GM18951 (cell line): Measurements from ENCODE around the gene KLF13.
A peak's percentile ranks its signal among the peaks of the same experiment; 100 is the strongest.

Experiments
- POLR2A ChIP-seq: IDR thresholded peaks from 4 replicates; pipeline ENCODE4 v1.6.1; 2011; ENCODE audit warnings: mild to moderate bottlenecking; ENCODE audit not compliant: insufficient read length, insufficient read depth; ENCODE audit errors: extremely low read depth
- in situ Hi-C: fragments of 300-500 bp; cut with MboI; formaldehyde crosslinking; loops from one replicate; pipeline ENCODE4 v1.12.0; 2022; ENCODE audit warnings: low sequenced_read_pairs, mixed read lengths, inconsistent platforms; ENCODE audit not compliant: unreplicated experiment

The KLF13 gene

GRCh38 chr15:31364301-31365031 is 37.8 kb downstream of the KLF13 start:
- peak; percentile 20 for TF ChIP-seq POLR2A
- in situ Hi-C loops: loop anchor here (10.0 kb wide), 1 partner anchor 120 kb away; no protein-coding TSS in a partner anchor

DNA sequence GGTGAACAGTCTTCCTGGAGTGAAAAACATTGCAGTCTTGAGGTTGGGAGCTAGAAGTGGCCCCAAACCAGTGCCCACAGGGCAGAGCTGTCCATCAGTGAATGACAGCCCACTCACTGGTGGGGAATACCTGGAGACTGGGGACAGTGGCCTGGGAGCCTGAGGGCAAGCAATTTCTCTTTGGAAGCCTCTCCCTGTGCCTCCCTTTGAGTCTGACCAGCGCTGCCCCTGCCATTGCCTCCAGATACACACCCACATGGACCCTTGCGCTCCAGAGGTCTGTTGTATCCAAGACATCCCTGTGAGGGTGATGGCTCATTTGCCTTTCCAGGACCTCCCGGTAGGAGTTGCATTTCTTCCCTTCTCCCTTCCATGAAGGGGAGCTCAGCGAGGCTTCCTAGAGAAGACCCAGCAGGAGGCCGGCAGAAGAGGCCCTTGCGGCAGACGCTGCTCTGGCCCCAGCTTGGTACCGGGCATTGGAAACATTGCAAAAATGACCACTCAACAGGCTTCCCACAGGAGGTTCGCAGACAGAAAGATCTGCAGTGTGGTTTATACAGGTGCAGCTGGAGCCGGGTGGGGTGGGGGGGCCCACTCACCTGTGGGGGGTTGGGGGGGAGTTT is 38.5 kb downstream of the KLF13 start:
- TF ChIP-seq POLR2A: no peak
- in situ Hi-C loops: loop anchor here (10.0 kb wide), 1 partner anchor 120 kb away; no protein-coding TSS in a partner anchor

- TF ChIP-seq POLR2A: peak; percentile 17
- in situ Hi-C loops: loop anchor here (10.0 kb wide), 1 partner anchor 119 kb away; no protein-coding TSS in a partner anchor
Observed at GRCh38 chr15:31365655-31366127, 39.1 kb downstream of the KLF13 start.

- no peak for TF ChIP-seq POLR2A
- in situ Hi-C loops: loop anchor here (10.0 kb wide), 1 partner anchor 119 kb away; no protein-coding TSS in a partner anchor
Observed at GRCh38 chr15:31366169-31366734, 39.6 kb downstream of the KLF13 start.

GRCh38 chr15:31367021-31367729 is 40.5 kb downstream of the KLF13 start:
- no peak for TF ChIP-seq POLR2A
- in situ Hi-C loops: loop anchor here (10.0 kb wide), 1 partner anchor 118 kb away; no protein-coding TSS in a partner anchor

GRCh38 chr15:31367730-31368344 is 41.2 kb downstream of the KLF13 start:
- in situ Hi-C loops: loop anchor here (10.0 kb wide), 1 partner anchor 117 kb away; no protein-coding TSS in a partner anchor
- TF ChIP-seq POLR2A: peak; percentile 36

DNA sequence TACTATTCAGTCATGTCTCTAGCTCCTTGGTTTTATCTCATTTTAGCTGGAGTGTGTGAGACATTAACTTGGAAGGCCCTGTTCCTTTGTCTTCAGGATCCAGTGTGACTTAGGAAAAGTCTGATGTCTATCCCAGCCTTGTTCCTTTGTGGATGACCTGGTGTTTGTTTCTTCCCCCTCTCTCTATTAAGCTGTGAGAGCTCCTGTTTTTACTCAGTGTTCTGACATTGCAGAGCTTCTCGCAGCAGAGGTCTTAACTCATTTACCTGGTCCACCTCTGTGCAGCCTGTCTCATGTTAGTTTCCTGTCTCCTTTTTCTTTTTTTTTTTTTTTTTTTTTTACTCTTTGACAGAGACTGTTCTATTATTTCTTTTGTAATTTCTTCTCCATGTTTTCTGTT is 43.1 kb downstream of the KLF13 start:
- no peak for TF ChIP-seq POLR2A
- in situ Hi-C loops: loop anchor here (10.0 kb wide), 1 partner anchor 115 kb away; no protein-coding TSS in a partner anchor

DNA sequence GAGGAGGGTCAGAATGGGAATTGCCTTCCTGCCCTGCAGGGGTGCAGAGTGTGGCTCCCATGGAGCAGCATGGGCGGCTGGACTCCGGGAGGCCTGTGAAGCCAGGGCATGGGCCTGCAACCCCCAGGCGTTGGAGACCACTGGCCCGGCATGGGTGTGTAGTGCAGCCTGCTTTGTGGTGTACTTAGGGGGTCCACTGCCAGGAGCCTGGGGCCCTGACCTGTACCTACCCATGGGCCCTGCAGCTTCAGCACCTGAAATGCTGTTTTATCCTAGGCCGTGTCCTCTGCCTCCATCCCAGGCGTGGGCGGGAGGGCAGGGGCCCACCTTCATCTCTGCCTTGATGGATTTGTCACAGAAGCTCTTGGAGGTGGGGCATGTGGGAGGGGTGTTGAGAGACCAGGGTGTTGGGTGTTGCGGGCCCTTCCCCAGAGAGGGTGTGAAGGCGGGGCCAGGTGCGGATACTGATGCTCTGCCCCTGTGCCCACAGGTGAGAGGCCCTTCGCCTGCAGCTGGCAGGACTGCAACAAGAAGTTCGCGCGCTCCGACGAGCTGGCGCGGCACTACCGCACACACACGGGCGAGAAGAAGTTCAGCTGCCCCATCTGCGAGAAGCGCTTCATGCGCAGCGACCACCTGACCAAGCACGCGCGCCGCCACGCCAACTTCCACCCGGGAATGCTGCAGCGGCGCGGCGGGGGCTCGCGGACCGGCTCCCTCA is 45.0 kb downstream of the KLF13 start:
- no peak for TF ChIP-seq POLR2A
- in situ Hi-C loops: no loop called here

DNA sequence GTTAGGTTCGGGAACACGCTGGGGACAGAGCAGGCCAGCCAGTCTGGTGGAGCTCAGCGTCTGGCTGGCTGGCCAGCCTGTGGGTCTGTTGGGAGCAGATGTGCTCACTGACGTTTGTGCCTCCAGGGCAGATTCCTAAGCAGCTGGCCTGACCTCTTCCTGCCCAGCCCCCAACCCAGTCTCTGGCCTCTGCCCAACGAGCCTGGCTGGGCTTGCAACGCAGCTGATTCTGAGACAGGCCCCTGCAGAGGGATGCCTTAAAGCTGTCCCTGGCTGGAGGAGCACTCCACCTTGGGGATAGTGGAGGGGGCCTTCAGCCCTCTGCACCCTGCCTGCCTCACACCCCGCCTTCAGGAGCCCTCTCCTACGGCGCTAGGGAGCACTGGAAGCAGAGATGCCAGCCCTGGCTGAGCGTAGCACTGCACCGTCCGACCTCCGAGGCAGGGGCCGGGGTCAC is 46.0 kb downstream of the KLF13 start:
- in situ Hi-C loops: no loop called here

GRCh38 chr15:31373096-31373865 is 46.6 kb downstream of the KLF13 start:
- in situ Hi-C loops: no loop called here
- no peak for TF ChIP-seq POLR2A

More for the DNA sequence above, 46.0 kb downstream of the KLF13 start:
- TF ChIP-seq POLR2A: no peak

- in situ Hi-C loops: no loop called here
- no peak for TF ChIP-seq POLR2A
Observed at GRCh38 chr15:31373970-31374369, 47.3 kb downstream of the KLF13 start.

GRCh38 chr15:31374489-31374888 is 47.9 kb downstream of the KLF13 start:
- no peak for TF ChIP-seq POLR2A
- in situ Hi-C loops: no loop called here
